Right lobe of liver (tissue), 6 donors: ENCODE results near the gene ITPR3. TPM values are rescaled to one million over a fixed set of nuclear protein-coding genes. Genes with fewer than 3 reads are reported as not detected.

Experiments
- ATAC-seq, 4 donors: fragments of 200-7000 bp; cut with Tn5 transposase; one replicate each; pipeline ENCODE4 v1.9.1; 2020; ENCODE audit warnings: mild to moderate bottlenecking in 4 of 4, moderate library complexity in 4 of 4
- DNase-seq, 3 donors: peaks; one replicate each; pipeline ENCODE4 v3.0.0-alpha.2; 2020
- H3K27ac ChIP-seq, 3 donors: fragments of 200-600 bp; one replicate each; pipeline ENCODE4 v1.8.0; 2022
- H3K27me3 ChIP-seq, 2 donors: fragments of 200-600 bp; one replicate each; pipeline ENCODE4 v1.8.0; 2022
- H3K36me3 ChIP-seq, 4 donors: fragments of 200-600 bp; sonication (generic) in 1 of 4; one replicate each; pipeline versions ENCODE4 v1.5.1 to v1.8.0; 2017 to 2022; ENCODE audit warnings: control low read depth in 1 of 4
- H3K4me1 ChIP-seq, 4 donors: fragments of 200-600 bp; sonication (generic) in 1 of 4; one replicate each; pipeline versions ENCODE4 v1.5.1 to v1.8.0; 2017 to 2022; ENCODE audit warnings: control low read depth in 1 of 4
- H3K4me3 ChIP-seq, 3 donors: fragments of 200-600 bp; one replicate each; pipeline ENCODE4 v1.8.0; 2022
- H3K9me3 ChIP-seq, 4 donors: fragments of 200-600 bp; sonication (generic) in 1 of 4; one replicate each; pipeline versions ENCODE4 v1.5.1 to v1.8.0; 2017 to 2022; ENCODE audit warnings: control low read depth in 1 of 4
- CTCF ChIP-seq, 4 donors: fragments of 200-600 bp in 3 of 4; fragments of 450-650 bp in 1 of 4; IDR thresholded peaks; one replicate each; pipeline versions ENCODE4 v1.5.1 to v1.8.0; 2016 to 2022; ENCODE audit warnings: antibody characterized with exemption in 4 of 4, mild to moderate bottlenecking in 2 of 4
- POLR2A ChIP-seq: fragments of 450-650 bp; IDR thresholded peaks from one replicate; pipeline ENCODE4 v1.6.1; 2017; ENCODE audit warnings: antibody characterized with exemption, mild to moderate bottlenecking
- WGBS: methylation state at CpG from one replicate; pipeline ENCODE4 v1.1.6; 2018; ENCODE audit warnings: low coverage, low lambda C conversion rate; ENCODE audit not compliant: insufficient coverage; ENCODE audit errors: missing lambda C conversion rate; 5-methylcytosine and 5-hydroxymethylcytosine counted together
- intact Hi-C, 2 donors: fragments of 100-400 bp; cut with DNase I; formaldehyde crosslinking; loops; one replicate each; pipeline versions ENCODE4 v1.11.2 to v1.14.1; 2022
- total RNA-seq, 6 experiments: library from RNA; depleted of rRNA in 2 of 6; stranded (reverse); fragments of >200 nt in 2 of 6; fragmentation: NEBNext Ultra II Directional in 3 of 6; extraction: Animal tissue kit (Norgen Biotek cat#: 25700) in 3 of 6; gene quantifications; one replicate each; pipeline versions ENCODE4 v1.1.0 to v1.2.4, GENCODE V29; 2016 to 2023
- donor health status: DM: no; HTN: yes; CAD: no.
- donor health status: DM: no; HTN: no; CAD: no.
- donor health status: DM: no; HTN: no; CAD: no.
- donor health status: DM: no; HTN: yes; CAD: no.
- donor health status: DM: no; HTN: yes; CAD: no.

ITPR3 gene
- total RNA-seq, 6 experiments from 2014 or later = 0.79 to 3.5 (median 1.6) TPM

- H3K4me3 ChIP-seq = no peak overlapping the region
- DNase-seq (no peak), ATAC-seq (no peak)
- TF ChIP-seq POLR2A (no peak), CTCF (IDR thresholded peaks at IDR 0.05) (no peak)
- no peaks in the 10 kb centered on the region for H3K27me3 ChIP-seq
- WGBS = 80% methylated on average over 1 of the region's 13 CpGs
- H3K36me3 ChIP-seq = no peaks in the 10 kb centered on the region
- no peak overlapping the region for H3K27ac ChIP-seq
- H3K4me1 ChIP-seq = no peaks in the 10 kb centered on the region
- H3K9me3 ChIP-seq = no peaks in the 10 kb centered on the region
- intact Hi-C loops = no loop called here
Measured at GRCh38 chr6:33682341-33682740, 61.2 kb downstream of the ITPR3 start.

GRCh38 chr6:33683051-33683571 lies 62.0 kb downstream of the ITPR3 start:
- no peaks in the 10 kb centered on the region for H3K9me3 ChIP-seq
- DNase-seq (no peak), ATAC-seq (no peak)
- H3K4me1 ChIP-seq = no peaks in the 10 kb centered on the region
- TF ChIP-seq POLR2A = no peak
- TF ChIP-seq CTCF (IDR thresholded peaks at IDR 0.05) = no peak
- no peak overlapping the region for H3K4me3 ChIP-seq
- H3K27ac ChIP-seq = no peak overlapping the region
- WGBS = no CpG with 5 or more reads among the region's 15 CpGs
- H3K27me3 ChIP-seq = no peaks in the 10 kb centered on the region
- intact Hi-C loops = no loop called here
- no peaks in the 10 kb centered on the region for H3K36me3 ChIP-seq

- H3K27ac ChIP-seq = no peak overlapping the region
- WGBS = 85% methylated on average over 6 of the region's 19 CpGs
- no peaks in the 10 kb centered on the region for H3K9me3 ChIP-seq
- H3K36me3 ChIP-seq = no peaks in the 10 kb centered on the region
- no peak overlapping the region for H3K4me3 ChIP-seq
- H3K27me3 ChIP-seq = no peaks in the 10 kb centered on the region
- no peaks in the 10 kb centered on the region for H3K4me1 ChIP-seq
- peak in 1 of 3 donors; percentile 48 for DNase-seq
- intact Hi-C loops = no loop called here
- ATAC-seq = no peak
- no peak for TF ChIP-seq POLR2A
- no peak for TF ChIP-seq CTCF (IDR thresholded peaks at IDR 0.05)
Measured at GRCh38 chr6:33683576-33684427, 62.7 kb downstream of the ITPR3 start.

GRCh38 chr6:33684428-33684896 lies 63.3 kb downstream of the ITPR3 start:
- no peak for TF ChIP-seq POLR2A
- no peak for TF ChIP-seq CTCF (IDR thresholded peaks at IDR 0.05)
- no peak for DNase-seq
- H3K4me1 ChIP-seq = no peaks in the 10 kb centered on the region
- H3K27ac ChIP-seq = no peak overlapping the region
- no peaks in the 10 kb centered on the region for H3K9me3 ChIP-seq
- 79% methylated on average over 7 of the region's 16 CpGs for WGBS
- H3K36me3 ChIP-seq = no peaks in the 10 kb centered on the region
- intact Hi-C loops = no loop called here
- no peak for ATAC-seq
- no peak overlapping the region for H3K4me3 ChIP-seq
- no peaks in the 10 kb centered on the region for H3K27me3 ChIP-seq
